PC-9 (cell line): ENCODE measurements around the gene HSPB7. TPM values are rescaled to one million over a fixed set of nuclear protein-coding genes. Genes with fewer than 3 reads are reported as not detected.

Source experiments
- Bru-seq: library from RNA; stranded (reverse); fragments of 400-500 nt; gene quantifications from one replicate; lab custom pipeline; 2021; lab: Mats Ljungman, UMichigan
- BruChase-seq, 2 experiments: library from RNA; stranded (reverse); fragments of 400-500 nt; gene quantifications; one replicate each; lab custom pipeline; 2021; lab: Mats Ljungman, UMichigan
- BruUV-seq: library from RNA; stranded (reverse); fragments of 400-500 nt; replicated peaks from 2 replicates; lab custom pipeline; 2021; lab: Mats Ljungman, UMichigan
- CTCF ChIA-PET: fragments of 300-600 bp; sonication (Branson Sonifier 250); formaldehyde crosslinking; loops from one replicate; lab custom pipeline; 2022; ENCODE audit warnings: antibody characterized with exemption; lab: Charles Lee
- POLR2A ChIA-PET: fragments of 300-600 bp; sonication (Branson Sonifier 250); formaldehyde crosslinking; loops from one replicate; lab custom pipeline; 2022; ENCODE audit warnings: antibody characterized with exemption; ENCODE audit not compliant: unreplicated experiment; lab: Charles Lee
- DNase-seq, 2 experiments: peaks; one replicate each; pipeline versions ENCODE4 v3.0.0 to v3.0.0-alpha.2; 2015 to 2022; ENCODE audit warnings: mixed read lengths in 1 of 2
- H2AFZ ChIP-seq: fragments of 200-600 bp; sonication (generic); 2 replicates; pipeline ENCODE4 v1.8.1; 2017; ENCODE audit warnings: antibody characterized with exemption
- H3F3A ChIP-seq: fragments of 200-600 bp; sonication (generic); 2 replicates; pipeline ENCODE4 v1.8.1; 2017; ENCODE audit warnings: antibody characterized with exemption, mild to moderate bottlenecking, low read depth; ENCODE audit not compliant: insufficient read depth
- H3K27ac ChIP-seq: fragments of 200-600 bp; sonication (generic); 2 replicates; pipeline ENCODE4 v1.6.1; 2016; ENCODE audit warnings: mixed run types
- H3K27me3 ChIP-seq: fragments of 200-600 bp; sonication (generic); 2 replicates; pipeline ENCODE4 v1.6.1; 2016; ENCODE audit warnings: low read depth, mixed run types; ENCODE audit not compliant: insufficient read depth
- H3K36me3 ChIP-seq: fragments of 200-600 bp; sonication (generic); 2 replicates; pipeline ENCODE4 v1.6.1; 2016; ENCODE audit warnings: low read depth, mixed run types
- H3K4me1 ChIP-seq: fragments of 200-600 bp; sonication (generic); replicated peaks from 2 replicates; pipeline ENCODE4 v1.6.1; 2016; ENCODE audit warnings: mixed run types; ENCODE audit not compliant: insufficient read depth
- H3K4me2 ChIP-seq: fragments of 200-600 bp; sonication (generic); 2 replicates; pipeline ENCODE4 v1.6.1; 2017; ENCODE audit warnings: mixed run types
- H3K4me3 ChIP-seq: fragments of 200-600 bp; sonication (generic); 2 replicates; pipeline ENCODE4 v1.6.1; 2016; ENCODE audit warnings: mixed run types
- H3K79me2 ChIP-seq: fragments of 200-600 bp; sonication (generic); 2 replicates; pipeline ENCODE4 v1.6.1; 2017; ENCODE audit warnings: low read depth, mixed run types
- H3K9me2 ChIP-seq: fragments of 200-600 bp; sonication (generic); 2 replicates; pipeline ENCODE4 v1.8.1; 2017; ENCODE audit warnings: mild to moderate bottlenecking; ENCODE audit not compliant: insufficient read depth
- H3K9me3 ChIP-seq: fragments of 200-600 bp; sonication (generic); 2 replicates; pipeline ENCODE4 v1.8.1; 2016; ENCODE audit warnings: low read depth; ENCODE audit not compliant: insufficient read depth
- H4K20me1 ChIP-seq: fragments of 200-600 bp; sonication (generic); 2 replicates; pipeline ENCODE4 v1.8.1; 2017; ENCODE audit not compliant: insufficient read depth
- EZH2 ChIP-seq: fragments of 200-600 bp; sonication (generic); IDR thresholded peaks from 2 replicates; pipeline ENCODE4 v1.8.0; 2017; ENCODE audit warnings: antibody characterized with exemption, low read depth
- intact Hi-C: fragments of 100-400 bp; cut with micrococcal nuclease; formaldehyde crosslinking; loops from one replicate; pipeline ENCODE4 v1.10.0; 2022; ENCODE audit not compliant: unreplicated experiment
- long read RNA-seq: library from polyadenylated mRNA; stranded (forward); transcript quantifications from one replicate; pipeline ENCODE4 v2.0.0, GENCODE V29; 2022
- total RNA-seq: library from RNA; stranded (reverse); gene quantifications from 2 replicates; pipeline ENCODE4 v1.2.3, GENCODE V29; 2021
- TF ChIP-seq, protein P1 (sequence below): fragments of 200-600 bp; sonication (generic); conservative IDR thresholded peaks from 2 replicates; pipeline ENCODE4 v1.6.1; 2017; ENCODE audit warnings: mixed run types, antibody characterized with exemption, mild to moderate bottlenecking, moderate library complexity

The HSPB7 gene
- not detected in 2 replicates for total RNA-seq
- Bru-seq, nascent RNA: not detected
- not detected for BruChase-seq, experiment 1, labeled RNA remaining after a 2-hour chase
- BruChase-seq, experiment 2, labeled RNA remaining after a 6-hour chase: not detected
- long read RNA-seq: 0 reads

GRCh38 chr1:16017461-16018303, at the start of gene HSPB7:
Gene HSPB7, minus strand, starts transcription at chr1:16018043. Its CDS starts 80 bp downstream, at chr1:16017963.
- no TSS peak for BruUV-seq
- no peaks in the 10 kb centered on the region for H4K20me1 ChIP-seq
- H3K27me3 ChIP-seq: no peaks in the 10 kb centered on the region
- no peaks in the 10 kb centered on the region for H3K36me3 ChIP-seq
- ChIA-PET POLR2A (interaction anchor here (0.7 kb wide), 1 partner anchor 1433 kb away, joined by 10 read pairs; no protein-coding TSS in a partner anchor), CTCF (no interaction called here)
- TF ChIP-seq EZH2: no peak
- TF ChIP-seq, protein P1, sequence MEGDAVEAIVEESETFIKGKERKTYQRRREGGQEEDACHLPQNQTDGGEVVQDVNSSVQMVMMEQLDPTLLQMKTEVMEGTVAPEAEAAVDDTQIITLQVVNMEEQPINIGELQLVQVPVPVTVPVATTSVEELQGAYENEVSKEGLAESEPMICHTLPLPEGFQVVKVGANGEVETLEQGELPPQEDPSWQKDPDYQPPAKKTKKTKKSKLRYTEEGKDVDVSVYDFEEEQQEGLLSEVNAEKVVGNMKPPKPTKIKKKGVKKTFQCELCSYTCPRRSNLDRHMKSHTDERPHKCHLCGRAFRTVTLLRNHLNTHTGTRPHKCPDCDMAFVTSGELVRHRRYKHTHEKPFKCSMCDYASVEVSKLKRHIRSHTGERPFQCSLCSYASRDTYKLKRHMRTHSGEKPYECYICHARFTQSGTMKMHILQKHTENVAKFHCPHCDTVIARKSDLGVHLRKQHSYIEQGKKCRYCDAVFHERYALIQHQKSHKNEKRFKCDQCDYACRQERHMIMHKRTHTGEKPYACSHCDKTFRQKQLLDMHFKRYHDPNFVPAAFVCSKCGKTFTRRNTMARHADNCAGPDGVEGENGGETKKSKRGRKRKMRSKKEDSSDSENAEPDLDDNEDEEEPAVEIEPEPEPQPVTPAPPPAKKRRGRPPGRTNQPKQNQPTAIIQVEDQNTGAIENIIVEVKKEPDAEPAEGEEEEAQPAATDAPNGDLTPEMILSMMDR: no peak
- no peaks in the 10 kb centered on the region for H3K9me3 ChIP-seq
- no peak for DNase-seq
- no peak within 1 kb of the TSS for H2AFZ ChIP-seq
- no peak within 1 kb of the TSS for H3K4me2 ChIP-seq
- H3K79me2 ChIP-seq: no peaks in the 10 kb centered on the region
- intact Hi-C loops: no loop called here
- no peak within 1 kb of the TSS for H3K4me3 ChIP-seq
- H3F3A ChIP-seq: peaks cover 10% of the 10 kb centered on the region; the same call in 1 of the 2 replicates
- no peaks in the 10 kb centered on the region for H3K4me1 ChIP-seq
- no peaks in the 10 kb centered on the region for H3K9me2 ChIP-seq
- H3K27ac ChIP-seq: no peak within 1 kb of the TSS

DNA sequence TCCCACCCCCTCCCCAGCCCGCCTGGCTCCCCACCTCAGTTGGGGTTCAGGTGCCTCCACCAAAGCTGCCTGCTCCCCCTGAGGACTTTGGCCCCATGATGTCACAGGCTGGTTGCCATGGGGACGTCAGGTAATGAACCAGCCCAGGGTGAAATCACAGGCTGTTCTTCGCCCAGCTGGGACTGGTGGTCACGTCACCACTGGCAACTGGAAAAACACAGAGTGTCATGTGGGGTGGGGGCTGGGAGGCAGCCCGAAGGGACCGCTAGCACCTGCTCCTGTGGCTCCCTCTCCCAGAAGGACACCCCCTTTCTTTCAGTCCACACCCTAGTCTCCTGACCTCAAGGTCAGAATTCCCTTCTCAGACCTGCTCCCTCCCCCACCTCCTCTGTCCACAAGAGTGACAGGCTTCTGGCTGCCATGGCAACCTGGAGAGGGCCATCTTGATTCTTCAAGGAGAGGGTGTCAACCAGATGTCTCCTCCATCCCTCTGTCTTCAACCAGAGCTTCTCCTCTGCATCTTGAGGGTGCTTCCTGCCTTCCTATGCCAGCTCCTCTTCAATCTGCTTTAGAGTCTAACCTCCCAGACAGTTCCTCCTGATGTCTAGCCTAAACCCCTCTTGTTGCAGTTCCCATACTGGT, 49.4 kb upstream of the HSPB7 start:
- Histone ChIP-seq H3K79me2 (no peaks in the 10 kb centered on the region), H3K4me1 (no peaks in the 10 kb centered on the region), H4K20me1 (no peaks in the 10 kb centered on the region), H3K27me3 (no peaks in the 10 kb centered on the region), H3K36me3 (no peaks in the 10 kb centered on the region), H3K4me2 (no peak overlapping the region), H3K27ac (no peak overlapping the region), H3K9me3 (no peaks in the 10 kb centered on the region), H3K9me2 (no peaks in the 10 kb centered on the region), H2AFZ (no peak overlapping the region), H3F3A (peaks cover 16% of the 10 kb centered on the region; the same call in 1 of the 2 replicates), H3K4me3 (no peak overlapping the region)
- POLR2A ChIA-PET: no interaction called here
- CTCF ChIA-PET: no interaction called here
- no TSS peak for BruUV-seq
- no peak for DNase-seq
- intact Hi-C loops: no loop called here
- TF ChIP-seq, protein P1: no peak
- TF ChIP-seq EZH2: no peak

GRCh38 chr1:16066245-16066644, 48.4 kb upstream of the HSPB7 start:
- no peaks in the 10 kb centered on the region for H4K20me1 ChIP-seq
- no peaks in the 10 kb centered on the region for H3K27me3 ChIP-seq
- no peaks in the 10 kb centered on the region for H3K9me2 ChIP-seq
- ChIA-PET POLR2A (interaction anchor here (0.6 kb wide), 1 partner anchor 105 kb away, joined by 6 read pairs; no protein-coding TSS in a partner anchor), CTCF (no interaction called here)
- H3K4me1 ChIP-seq: peaks cover 3% of the 10 kb centered on the region
- BruUV-seq: no TSS peak
- no peak overlapping the region for H2AFZ ChIP-seq
- H3K4me2 ChIP-seq: no peak overlapping the region
- H3K9me3 ChIP-seq: no peaks in the 10 kb centered on the region
- TF ChIP-seq, protein P1: no peak
- no peak for TF ChIP-seq EZH2
- no peaks in the 10 kb centered on the region for H3K79me2 ChIP-seq
- DNase-seq: no peak
- no peak overlapping the region for H3K27ac ChIP-seq
- intact Hi-C loops: no loop called here
- no peak overlapping the region for H3K4me3 ChIP-seq
- H3F3A ChIP-seq: peaks cover 18% of the 10 kb centered on the region; the same call in 1 of the 2 replicates
- H3K36me3 ChIP-seq: no peaks in the 10 kb centered on the region
